ENCODE results near the gene SPATS2.
"Not testable (repeated sequence)": the region's sequence is repeated elsewhere in the genome, so short reads cannot be mapped to it uniquely, and the experiment has no call there.

SPATS2 gene

GRCh38 chr12:49367381-49368239, at the start of gene SPATS2:
Gene SPATS2, plus strand, starts transcription at chr12:49367462. Its CDS starts 93,551 bp downstream, at chr12:49461013.
- no peak for DNase-seq (ENCODE audit: low spot score)

DNA sequence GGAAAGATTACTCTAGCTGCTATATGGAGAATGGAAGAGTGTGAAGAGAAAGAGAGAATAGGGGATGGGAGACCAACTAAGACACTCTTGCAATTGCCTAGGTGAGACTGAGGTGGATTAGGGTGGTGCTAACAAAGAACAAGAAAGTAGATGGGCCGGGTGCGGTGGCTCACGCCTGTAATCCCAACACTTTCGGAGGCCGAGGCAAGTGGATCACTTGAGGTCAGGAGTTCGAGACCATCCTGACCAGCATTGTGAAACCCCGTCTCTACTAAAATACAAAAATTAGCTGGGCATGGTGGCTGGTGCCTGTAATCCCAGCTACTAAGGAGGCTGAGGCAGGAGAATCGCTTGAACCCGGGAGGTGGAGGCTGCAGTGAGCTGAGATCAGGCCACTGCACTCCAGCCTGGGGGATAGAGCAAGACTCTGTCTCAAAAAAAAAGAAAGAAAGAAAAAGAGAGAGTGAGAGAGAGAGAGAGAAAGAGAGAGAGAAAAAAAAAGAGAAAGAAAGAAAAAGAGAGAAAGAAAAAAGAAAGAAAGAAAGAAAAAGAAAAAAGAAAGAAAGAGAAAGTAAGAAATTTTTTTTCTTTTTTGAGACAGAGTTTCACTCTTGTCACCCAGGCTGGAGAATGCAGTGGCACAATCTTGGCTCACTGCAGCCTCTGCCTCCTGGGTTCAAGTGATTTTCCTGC, 46.7 kb upstream of the SPATS2 start:
- not testable (repeated sequence) for DNase-seq (ENCODE audit: low spot score)

DNA sequence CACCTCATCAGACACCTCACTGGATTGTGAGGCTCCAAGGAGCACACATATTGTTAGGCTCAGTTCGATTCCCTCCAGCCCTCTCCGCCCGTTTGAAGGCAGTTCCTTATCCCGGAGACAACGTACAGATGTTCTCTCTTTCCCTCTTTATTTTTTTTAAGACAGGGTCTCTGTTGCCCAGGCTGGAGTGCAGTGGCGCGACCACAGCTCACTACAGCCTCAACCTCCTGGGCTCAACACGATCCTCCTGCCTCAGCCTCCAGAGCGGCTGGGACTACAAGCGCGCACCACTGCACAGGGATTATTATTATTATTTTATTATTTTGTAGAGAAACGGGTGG, 44.9 kb upstream of the SPATS2 start:
- DNase-seq (ENCODE audit: low spot score), result no peak

- peak; percentile 98 for DNase-seq (ENCODE audit: low spot score)
Measured at GRCh38 chr12:49322708-49323523, 44.3 kb upstream of the SPATS2 start, which contains the start of gene TROAP. Gene TROAP, plus strand, starts transcription at chr12:49323255. Its CDS starts 354 bp downstream, at chr12:49323609.

DNA sequence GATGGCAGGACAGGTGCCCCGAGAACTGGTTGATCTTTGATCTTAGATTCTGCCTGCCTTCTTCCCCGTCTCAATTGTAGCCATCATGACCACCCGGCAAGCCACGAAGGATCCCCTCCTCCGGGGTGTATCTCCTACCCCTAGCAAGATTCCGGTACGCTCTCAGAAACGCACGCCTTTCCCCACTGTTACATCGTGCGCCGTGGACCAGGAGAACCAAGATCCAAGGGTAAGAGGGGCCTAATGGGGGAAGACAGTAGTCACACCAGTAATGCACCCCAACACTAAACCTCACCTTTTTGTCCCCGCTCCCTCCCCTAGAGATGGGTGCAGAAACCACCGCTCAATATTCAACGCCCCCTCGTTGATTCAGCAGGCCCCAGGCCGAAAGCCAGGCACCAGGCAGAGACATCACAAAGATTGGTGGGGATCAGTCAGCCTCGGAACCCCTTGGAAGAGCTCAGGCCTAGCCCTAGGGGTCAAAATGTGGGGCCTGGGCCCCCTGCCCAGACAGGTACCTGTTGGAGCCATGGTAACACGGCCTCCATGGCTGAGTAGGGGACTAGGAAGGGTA, 43.7 kb upstream of the SPATS2 start:
- no peak for DNase-seq (ENCODE audit: low spot score)

DNA sequence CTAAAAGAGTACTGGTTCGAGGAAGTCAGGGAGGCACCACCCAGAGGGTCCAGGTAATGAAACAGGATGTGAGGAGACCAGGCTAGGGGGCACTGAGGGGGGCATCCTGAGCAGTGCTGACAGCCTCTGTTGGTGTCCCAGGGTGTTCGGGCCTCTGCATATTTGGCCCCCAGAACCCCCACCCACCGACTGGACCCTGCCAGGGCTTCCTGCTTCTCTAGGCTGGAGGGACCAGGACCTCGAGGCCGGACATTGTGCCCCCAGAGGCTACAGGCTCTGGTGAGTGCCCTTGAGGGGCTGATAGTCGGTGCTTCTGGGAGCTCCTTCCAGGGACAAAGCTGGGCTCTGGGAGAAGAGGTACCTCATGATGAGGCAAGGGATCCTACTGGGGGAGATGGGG, 41.7 kb upstream of the SPATS2 start:
- no peak for DNase-seq (ENCODE audit: low spot score)

DNA sequence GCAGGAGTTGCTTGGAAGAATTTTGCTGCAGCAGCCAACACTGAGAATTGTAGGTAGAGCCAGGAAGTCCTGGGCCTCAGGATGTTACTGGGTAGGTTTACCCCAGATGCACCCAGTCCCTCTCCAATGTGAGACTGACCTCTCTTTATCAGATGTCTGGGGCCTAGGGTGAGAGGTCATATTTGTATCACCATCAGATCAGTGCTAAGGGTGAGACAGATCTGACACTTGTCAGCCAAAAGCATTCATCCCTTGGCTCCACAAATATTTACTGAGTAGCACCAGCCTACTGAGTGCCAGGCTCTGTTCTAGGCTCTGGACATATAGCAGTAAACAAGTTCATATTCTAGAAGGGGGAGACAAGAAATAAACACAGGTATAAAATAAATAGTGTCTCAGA, 39.9 kb upstream of the SPATS2 start:
- no peak for DNase-seq (ENCODE audit: low spot score)

DNA sequence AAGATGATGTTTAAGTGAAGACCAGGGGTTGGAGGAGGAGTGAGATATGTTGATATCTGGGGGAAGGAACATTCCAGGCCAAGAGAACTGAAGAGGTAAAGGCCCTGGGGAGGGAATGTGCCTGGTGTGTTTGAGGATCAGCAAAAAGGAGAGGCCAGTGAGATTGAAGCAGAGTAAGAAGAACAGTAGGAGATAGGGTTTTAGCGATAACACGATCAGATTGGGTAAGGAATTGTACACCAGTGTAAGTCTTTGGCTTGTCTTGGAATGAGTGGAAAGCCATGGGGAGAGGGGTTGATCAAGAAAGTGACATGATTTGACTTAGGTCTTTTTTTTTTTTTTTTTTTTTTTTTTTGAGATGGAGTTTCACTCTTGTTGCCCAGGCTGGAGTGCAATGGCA, 39.4 kb upstream of the SPATS2 start:
- no peak for DNase-seq (ENCODE audit: low spot score)

DNA sequence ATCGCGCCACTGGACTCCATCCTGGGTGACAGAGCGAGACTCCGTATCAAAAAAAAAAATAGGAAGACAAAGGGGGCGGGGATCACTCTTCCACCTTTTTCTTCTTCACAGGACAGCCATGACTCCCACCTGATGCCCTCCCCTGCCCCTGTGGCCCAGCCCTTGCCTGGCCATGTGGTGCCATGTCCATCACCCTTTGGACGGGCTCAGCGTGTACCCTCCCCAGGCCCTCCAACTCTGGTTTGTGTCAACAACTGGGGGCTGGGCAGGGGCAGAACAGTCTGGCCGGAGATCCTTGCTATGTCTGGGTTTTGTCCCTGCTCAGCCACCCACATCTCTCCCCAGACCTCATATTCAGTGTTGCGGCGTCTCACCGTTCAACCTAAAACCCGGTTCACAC, 38.4 kb upstream of the SPATS2 start:
- DNase-seq (ENCODE audit: low spot score), result no peak

GRCh38 chr12:49330032-49330619, 37.1 kb upstream of the SPATS2 start:
- DNase-seq (ENCODE audit: low spot score), result no peak

DNA sequence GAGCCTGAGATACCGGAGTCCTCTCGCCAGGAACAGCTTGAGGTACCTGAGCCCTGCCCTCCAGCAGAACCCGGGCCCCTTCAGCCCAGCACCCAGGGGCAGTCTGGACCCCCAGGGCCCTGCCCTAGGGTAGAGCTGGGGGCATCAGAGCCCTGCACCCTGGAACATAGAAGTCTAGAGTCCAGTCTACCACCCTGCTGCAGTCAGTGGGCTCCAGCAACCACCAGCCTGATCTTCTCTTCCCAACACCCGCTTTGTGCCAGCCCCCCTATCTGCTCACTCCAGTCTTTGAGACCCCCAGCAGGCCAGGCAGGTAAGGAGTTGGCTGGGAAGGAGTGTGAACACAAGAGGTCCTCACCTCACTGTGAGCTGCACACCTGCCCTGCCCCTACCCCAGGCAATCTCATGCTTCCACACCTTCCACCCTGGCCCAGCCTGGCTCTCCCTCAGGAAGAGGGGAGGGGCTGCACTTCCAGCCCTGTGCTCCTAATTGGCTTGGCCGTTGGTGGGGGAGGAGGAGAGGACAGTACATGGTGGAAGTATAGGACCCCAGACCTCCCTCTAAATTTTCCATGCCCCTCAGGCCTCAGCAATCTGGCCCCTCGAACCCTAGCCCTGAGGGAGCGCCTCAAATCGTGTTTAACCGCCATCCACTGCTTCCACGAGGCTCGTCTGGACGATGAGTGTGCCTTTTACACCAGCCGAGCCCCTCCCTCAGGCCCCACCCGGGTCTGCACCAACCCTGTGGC, 36.5 kb upstream of the SPATS2 start:
- DNase-seq (ENCODE audit: low spot score), result no peak

DNA sequence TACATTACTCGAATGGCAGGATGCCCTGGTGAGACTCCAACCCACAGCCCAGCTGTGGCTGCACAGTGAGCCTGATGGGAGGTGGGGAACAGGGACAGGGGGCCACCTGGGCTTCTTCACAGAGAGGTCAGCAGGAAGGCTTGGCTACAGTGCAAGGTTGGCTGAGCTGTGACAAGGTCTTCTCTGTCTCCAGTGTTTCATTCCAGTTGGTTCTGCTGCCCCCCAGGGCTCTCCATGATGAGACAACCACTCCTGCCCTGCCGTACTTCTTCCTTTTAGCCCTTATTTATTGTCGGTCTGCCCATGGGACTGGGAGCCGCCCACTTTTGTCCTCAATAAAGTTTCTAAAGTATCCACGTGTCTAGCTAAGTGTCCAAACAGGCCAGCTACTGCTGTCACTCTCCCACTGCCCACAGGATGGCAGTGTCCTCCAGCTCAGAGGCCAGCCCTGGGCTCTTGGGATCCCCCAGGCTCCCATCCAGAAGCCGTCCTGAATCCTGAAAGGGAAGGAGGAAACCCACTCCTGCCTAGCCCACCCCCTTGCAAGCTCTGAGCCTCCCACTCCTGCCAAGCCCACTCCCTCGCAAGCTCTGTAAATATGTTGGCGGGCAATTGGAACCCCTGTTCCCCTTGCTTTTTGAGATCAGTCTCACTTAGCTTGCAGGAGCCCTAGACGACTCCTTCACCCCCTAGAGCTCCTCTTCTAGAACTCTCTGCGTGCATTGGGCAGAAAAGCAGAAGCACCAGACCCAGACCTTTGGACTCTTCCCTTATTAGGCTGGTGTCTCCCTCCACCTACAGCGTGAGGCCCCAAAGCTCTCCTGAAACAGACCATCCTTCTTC, 35.7 kb upstream of the SPATS2 start:
- DNase-seq (ENCODE audit: low spot score), result peak; percentile 69

- no peak for DNase-seq (ENCODE audit: low spot score)
Measured at GRCh38 chr12:49332441-49332861, 34.8 kb upstream of the SPATS2 start.

GRCh38 chr12:49332891-49333371, 34.3 kb upstream of the SPATS2 start:
- no peak for DNase-seq (ENCODE audit: low spot score)

GRCh38 chr12:49333778-49334177, 33.5 kb upstream of the SPATS2 start:
- not testable (repeated sequence) for DNase-seq (ENCODE audit: low spot score)

- DNase-seq (ENCODE audit: low spot score), result no peak
Measured at GRCh38 chr12:49334226-49334625, 33.0 kb upstream of the SPATS2 start.

GRCh38 chr12:49334681-49335080, 32.6 kb upstream of the SPATS2 start:
- DNase-seq (ENCODE audit: low spot score), result no peak

DNA sequence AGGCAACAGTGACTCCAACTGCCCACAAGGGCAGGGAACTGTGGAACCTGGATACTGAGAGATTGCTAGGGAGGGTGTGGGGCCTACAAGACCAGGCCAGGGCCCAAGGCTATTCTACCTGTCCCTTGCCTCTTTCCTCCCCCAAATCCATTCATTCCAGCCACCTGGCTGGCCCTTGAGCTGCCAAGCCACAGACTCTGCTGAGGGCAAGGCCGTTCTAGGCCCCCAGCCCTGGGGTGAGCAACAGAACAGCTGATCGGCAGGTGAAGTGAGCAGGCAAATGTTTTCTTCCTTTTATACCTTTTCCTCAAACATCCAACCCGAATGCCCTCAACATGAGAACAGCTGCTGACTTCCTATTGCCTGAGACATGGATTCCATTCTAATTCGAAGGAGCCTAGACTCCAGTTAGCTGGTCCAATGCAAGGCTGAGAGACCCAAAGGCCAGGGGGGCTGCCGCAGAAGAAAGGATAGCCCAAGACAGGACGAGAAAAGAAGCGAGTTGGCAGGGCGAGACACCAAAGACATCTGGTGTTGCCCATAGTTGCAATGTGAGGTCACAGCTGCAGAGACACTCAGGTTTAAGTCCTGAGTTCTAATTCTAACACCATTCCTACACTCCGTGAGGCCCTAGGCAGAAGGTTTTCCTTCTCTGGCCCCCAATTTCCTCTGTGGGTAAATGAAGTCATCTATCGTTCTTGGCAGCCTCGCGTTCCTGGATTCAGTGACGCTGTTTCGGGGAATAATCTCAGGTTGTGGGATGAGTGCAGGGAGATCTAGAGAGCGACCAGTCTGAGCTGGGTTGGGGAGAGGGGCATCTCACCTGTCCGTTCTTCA, 31.9 kb upstream of the SPATS2 start:
- DNase-seq (ENCODE audit: low spot score), result no peak

All from kidney tubule cell (primary cell).